Measurements from ENCODE around the gene SOD3.

DNA sequence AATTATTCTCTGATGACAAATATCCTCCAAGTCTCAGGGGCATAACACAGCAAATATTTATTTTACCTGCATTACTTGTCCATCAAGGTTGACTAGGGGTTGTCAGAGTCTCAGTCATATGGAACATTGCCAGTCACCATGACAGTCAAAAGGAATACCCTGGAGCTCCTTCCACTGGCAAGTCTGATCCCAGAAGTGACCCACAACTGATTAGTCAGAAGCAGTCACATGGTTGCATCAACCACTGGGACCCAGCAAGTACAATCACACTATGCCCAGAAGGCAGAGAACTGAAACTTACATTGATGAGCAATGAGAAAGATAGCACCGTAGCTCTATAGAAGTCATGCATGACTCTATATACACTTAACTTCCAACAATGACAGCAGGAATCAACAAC lies 41.9 kb upstream of the SOD3 start:
- TF ChIP-seq, protein P1, sequence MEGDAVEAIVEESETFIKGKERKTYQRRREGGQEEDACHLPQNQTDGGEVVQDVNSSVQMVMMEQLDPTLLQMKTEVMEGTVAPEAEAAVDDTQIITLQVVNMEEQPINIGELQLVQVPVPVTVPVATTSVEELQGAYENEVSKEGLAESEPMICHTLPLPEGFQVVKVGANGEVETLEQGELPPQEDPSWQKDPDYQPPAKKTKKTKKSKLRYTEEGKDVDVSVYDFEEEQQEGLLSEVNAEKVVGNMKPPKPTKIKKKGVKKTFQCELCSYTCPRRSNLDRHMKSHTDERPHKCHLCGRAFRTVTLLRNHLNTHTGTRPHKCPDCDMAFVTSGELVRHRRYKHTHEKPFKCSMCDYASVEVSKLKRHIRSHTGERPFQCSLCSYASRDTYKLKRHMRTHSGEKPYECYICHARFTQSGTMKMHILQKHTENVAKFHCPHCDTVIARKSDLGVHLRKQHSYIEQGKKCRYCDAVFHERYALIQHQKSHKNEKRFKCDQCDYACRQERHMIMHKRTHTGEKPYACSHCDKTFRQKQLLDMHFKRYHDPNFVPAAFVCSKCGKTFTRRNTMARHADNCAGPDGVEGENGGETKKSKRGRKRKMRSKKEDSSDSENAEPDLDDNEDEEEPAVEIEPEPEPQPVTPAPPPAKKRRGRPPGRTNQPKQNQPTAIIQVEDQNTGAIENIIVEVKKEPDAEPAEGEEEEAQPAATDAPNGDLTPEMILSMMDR (tag by site-specific recombination; IDR thresholded peaks at IDR 0.05), result no peak
- TF ChIP-seq ZBTB8A (tag by site-specific recombination; IDR thresholded peaks at IDR 0.05), result no peak
- no peak for TF ChIP-seq YY1 (tag by site-specific recombination; IDR thresholded peaks at IDR 0.05)
- TF ChIP-seq, protein P2, sequence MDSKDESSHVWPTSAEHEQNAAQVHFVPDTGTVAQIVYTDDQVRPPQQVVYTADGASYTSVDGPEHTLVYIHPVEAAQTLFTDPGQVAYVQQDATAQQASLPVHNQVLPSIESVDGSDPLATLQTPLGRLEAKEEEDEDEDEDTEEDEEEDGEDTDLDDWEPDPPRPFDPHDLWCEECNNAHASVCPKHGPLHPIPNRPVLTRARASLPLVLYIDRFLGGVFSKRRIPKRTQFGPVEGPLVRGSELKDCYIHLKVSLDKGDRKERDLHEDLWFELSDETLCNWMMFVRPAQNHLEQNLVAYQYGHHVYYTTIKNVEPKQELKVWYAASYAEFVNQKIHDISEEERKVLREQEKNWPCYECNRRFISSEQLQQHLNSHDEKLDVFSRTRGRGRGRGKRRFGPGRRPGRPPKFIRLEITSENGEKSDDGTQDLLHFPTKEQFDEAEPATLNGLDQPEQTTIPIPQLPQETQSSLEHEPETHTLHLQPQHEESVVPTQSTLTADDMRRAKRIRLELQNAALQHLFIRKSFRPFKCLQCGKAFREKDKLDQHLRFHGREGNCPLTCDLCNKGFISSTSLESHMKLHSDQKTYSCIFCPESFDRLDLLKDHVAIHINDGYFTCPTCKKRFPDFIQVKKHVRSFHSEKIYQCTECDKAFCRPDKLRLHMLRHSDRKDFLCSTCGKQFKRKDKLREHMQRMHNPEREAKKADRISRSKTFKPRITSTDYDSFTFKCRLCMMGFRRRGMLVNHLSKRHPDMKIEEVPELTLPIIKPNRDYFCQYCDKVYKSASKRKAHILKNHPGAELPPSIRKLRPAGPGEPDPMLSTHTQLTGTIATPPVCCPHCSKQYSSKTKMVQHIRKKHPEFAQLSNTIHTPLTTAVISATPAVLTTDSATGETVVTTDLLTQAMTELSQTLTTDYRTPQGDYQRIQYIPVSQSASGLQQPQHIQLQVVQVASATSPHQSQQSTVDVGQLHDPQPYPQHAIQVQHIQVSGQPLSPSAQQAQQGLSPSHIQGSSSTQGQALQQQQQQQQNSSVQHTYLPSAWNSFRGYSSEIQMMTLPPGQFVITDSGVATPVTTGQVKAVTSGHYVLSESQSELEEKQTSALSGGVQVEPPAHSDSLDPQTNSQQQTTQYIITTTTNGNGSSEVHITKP (tag by site-specific recombination; IDR thresholded peaks at IDR 0.05), result no peak
- TF ChIP-seq ZNF629 (tag by site-specific recombination; IDR thresholded peaks at IDR 0.05), result no peak
- no peak for TF ChIP-seq ZNF248 (tag by site-specific recombination; IDR thresholded peaks at IDR 0.05)
- TF ChIP-seq ZNF292 (tag by site-specific recombination; IDR thresholded peaks at IDR 0.05; ENCODE audit: borderline replicate concordance, low read depth), result no peak
- no peak for TF ChIP-seq ZNF132 (tag by site-specific recombination; IDR thresholded peaks at IDR 0.05; ENCODE audit: borderline replicate concordance)

Measured in HEK293 (cell line).